ENCODE data around the gene NHERF1. TPM values are rescaled to one million over a fixed set of nuclear protein-coding genes. Genes with fewer than 3 reads are reported as not detected.

NHERF1 gene
- total RNA-seq, 2 experiments from 2014 or later = 73.2 to 116 TPM

DNA sequence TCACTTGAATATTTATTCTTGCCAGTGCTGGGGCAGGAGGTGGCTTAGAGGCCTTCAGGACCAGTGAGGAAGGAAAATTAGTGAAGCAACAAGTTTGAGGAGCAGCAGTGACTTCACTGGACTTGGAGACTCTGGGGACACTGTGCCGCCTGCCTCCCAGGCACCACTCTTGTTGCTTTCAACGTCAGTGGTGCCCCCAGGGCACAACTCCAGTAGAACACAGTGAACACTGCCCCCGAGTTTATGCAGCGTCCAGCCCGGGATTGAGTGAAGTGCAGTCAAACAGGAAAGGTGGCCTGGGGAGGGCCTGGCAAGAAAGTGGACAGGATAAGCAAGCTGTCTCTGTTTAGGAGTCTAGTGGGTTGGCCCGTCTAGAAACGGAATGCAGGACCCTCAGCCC, 52.1 kb downstream of the NHERF1 start:
- CTCF ChIA-PET (ENCODE audit: unreplicated experiment) = no interaction called here

DNA sequence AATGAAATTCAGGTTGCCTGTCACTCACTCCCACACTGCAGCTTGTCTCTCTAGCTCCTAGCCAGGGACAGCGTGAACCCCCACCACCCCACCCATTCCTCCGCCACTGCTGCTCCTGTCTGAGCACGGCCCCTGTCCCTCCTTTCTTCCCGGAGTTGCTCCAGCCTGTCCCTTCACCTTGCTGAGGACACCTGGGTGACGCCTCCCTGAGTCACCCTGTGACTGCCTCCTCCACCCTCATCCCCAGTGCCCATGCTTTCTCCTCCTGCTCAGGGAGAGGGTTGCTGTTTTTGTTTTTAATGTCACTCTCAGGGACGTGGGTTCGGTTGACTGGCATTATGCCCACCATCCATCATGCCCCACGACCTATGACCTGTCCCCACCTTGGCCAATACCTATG, 53.5 kb downstream of the NHERF1 start:
- CTCF ChIA-PET (ENCODE audit: unreplicated experiment) = no interaction called here
- no peak overlapping the region for H3K4me2 ChIP-seq (ENCODE audit: low read length)
- H3K9me3 ChIP-seq (ENCODE audit: low read length) = no peaks in the 10 kb centered on the region
- no peak overlapping the region for H3K4me3 ChIP-seq (ENCODE audit: low read depth, low read length, poor library complexity, severe bottlenecking)
- no peaks in the 10 kb centered on the region for H3K4me1 ChIP-seq (ENCODE audit: insufficient read depth, low read length, poor library complexity, severe bottlenecking)
- H3K36me3 ChIP-seq (ENCODE audit: insufficient read depth, low read length) = no peaks in the 10 kb centered on the region
- no peak for DNase-seq (ENCODE audit: low spot score)
- H2AFZ ChIP-seq (ENCODE audit: low read length) = no peak overlapping the region
- POLR2A ChIA-PET = no interaction called here
- no peak overlapping the region for H3K27ac ChIP-seq (ENCODE audit: low read depth, low read length, poor library complexity, severe bottlenecking)
- H3K79me2 ChIP-seq (ENCODE audit: insufficient read depth, low read depth, low read length) = no peaks in the 10 kb centered on the region
- no peaks in the 10 kb centered on the region for H4K20me1 ChIP-seq (ENCODE audit: insufficient read depth, low read length)
- intact Hi-C loops (cut with micrococcal nuclease; ENCODE audit: unreplicated experiment) = no loop called here
- no peaks in the 10 kb centered on the region for H3K9me2 ChIP-seq (ENCODE audit: insufficient read depth, low read length)
- BruUV-seq (replicated peaks) = no TSS peak
- no peak for TF ChIP-seq EZH2phosphoT487 (IDR thresholded peaks at IDR 0.05; ENCODE audit: borderline replicate concordance, low read depth, low read length)
- TF ChIP-seq, protein P1, sequence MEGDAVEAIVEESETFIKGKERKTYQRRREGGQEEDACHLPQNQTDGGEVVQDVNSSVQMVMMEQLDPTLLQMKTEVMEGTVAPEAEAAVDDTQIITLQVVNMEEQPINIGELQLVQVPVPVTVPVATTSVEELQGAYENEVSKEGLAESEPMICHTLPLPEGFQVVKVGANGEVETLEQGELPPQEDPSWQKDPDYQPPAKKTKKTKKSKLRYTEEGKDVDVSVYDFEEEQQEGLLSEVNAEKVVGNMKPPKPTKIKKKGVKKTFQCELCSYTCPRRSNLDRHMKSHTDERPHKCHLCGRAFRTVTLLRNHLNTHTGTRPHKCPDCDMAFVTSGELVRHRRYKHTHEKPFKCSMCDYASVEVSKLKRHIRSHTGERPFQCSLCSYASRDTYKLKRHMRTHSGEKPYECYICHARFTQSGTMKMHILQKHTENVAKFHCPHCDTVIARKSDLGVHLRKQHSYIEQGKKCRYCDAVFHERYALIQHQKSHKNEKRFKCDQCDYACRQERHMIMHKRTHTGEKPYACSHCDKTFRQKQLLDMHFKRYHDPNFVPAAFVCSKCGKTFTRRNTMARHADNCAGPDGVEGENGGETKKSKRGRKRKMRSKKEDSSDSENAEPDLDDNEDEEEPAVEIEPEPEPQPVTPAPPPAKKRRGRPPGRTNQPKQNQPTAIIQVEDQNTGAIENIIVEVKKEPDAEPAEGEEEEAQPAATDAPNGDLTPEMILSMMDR (conservative IDR thresholded peaks at IDR 0.05; ENCODE audit: low read length) = no peak

More for the DNA sequence above, 52.1 kb downstream of the NHERF1 start:
- Histone ChIP-seq H3K27ac (ENCODE audit: low read depth, low read length, poor library complexity, severe bottlenecking) (no peak overlapping the region), H2AFZ (ENCODE audit: low read length) (no peak overlapping the region), H3K9me2 (ENCODE audit: insufficient read depth, low read length) (no peaks in the 10 kb centered on the region), H3K36me3 (ENCODE audit: insufficient read depth, low read length) (no peaks in the 10 kb centered on the region; the same call in 1 of the 2 replicates), H3K9me3 (ENCODE audit: low read length) (no peaks in the 10 kb centered on the region), H4K20me1 (ENCODE audit: insufficient read depth, low read length) (no peaks in the 10 kb centered on the region), H3K79me2 (ENCODE audit: insufficient read depth, low read depth, low read length) (no peaks in the 10 kb centered on the region), H3K4me1 (ENCODE audit: insufficient read depth, low read length, poor library complexity, severe bottlenecking) (no peaks in the 10 kb centered on the region), H3K4me2 (ENCODE audit: low read length) (no peak overlapping the region), H3K4me3 (ENCODE audit: low read depth, low read length, poor library complexity, severe bottlenecking) (no peak overlapping the region)
- POLR2A ChIA-PET = interaction anchor here (0.6 kb wide), 1 partner anchor 185 kb away, joined by 3 read pairs; no protein-coding TSS in a partner anchor
- no peak for DNase-seq (ENCODE audit: low spot score)
- no peak for TF ChIP-seq EZH2phosphoT487 (IDR thresholded peaks at IDR 0.05; ENCODE audit: borderline replicate concordance, low read depth, low read length)
- TF ChIP-seq, protein P1 (conservative IDR thresholded peaks at IDR 0.05; ENCODE audit: low read length) = no peak
- intact Hi-C loops (cut with micrococcal nuclease; ENCODE audit: unreplicated experiment) = no loop called here
- no TSS peak for BruUV-seq (replicated peaks)

DNA sequence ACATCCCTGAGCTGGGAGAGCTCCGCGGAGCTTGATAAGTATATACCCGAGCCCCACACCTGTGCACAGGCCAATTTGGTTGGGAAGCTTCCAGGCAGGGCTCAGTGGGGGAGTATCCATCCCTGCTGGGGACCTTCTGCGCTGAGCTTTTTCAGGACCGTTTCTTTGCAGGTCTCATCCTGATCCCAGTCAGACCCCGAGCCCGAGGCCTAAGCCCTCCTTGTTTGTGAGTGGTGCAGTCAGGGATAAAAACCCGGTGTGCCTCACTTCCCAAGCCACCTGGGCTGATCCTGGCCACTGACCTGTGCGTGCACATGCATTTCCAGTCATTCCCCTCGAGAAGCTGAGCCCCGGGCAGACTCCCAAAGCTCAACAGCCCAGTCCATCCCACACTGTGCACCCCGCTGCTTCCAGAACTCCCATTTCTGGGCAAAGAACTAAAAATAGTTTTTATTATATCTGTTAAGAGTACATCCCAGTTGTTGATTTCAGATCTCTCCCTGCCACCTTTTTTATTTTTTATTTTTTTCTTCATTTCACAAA, 55.0 kb downstream of the NHERF1 start:
- Histone ChIP-seq H2AFZ (ENCODE audit: low read length) (no peak overlapping the region), H3K4me1 (ENCODE audit: insufficient read depth, low read length, poor library complexity, severe bottlenecking) (no peaks in the 10 kb centered on the region), H3K27ac (ENCODE audit: low read depth, low read length, poor library complexity, severe bottlenecking) (no peak overlapping the region), H4K20me1 (ENCODE audit: insufficient read depth, low read length) (no peaks in the 10 kb centered on the region), H3K9me3 (ENCODE audit: low read length) (no peaks in the 10 kb centered on the region), H3K36me3 (ENCODE audit: insufficient read depth, low read length) (no peaks in the 10 kb centered on the region), H3K4me2 (ENCODE audit: low read length) (no peak overlapping the region), H3K9me2 (ENCODE audit: insufficient read depth, low read length) (no peaks in the 10 kb centered on the region), H3K4me3 (ENCODE audit: low read depth, low read length, poor library complexity, severe bottlenecking) (no peak overlapping the region), H3K79me2 (ENCODE audit: insufficient read depth, low read depth, low read length) (no peaks in the 10 kb centered on the region)
- TF ChIP-seq, protein P1 (conservative IDR thresholded peaks at IDR 0.05; ENCODE audit: low read length) = no peak
- no peak for TF ChIP-seq EZH2phosphoT487 (IDR thresholded peaks at IDR 0.05; ENCODE audit: borderline replicate concordance, low read depth, low read length)
- intact Hi-C loops (cut with micrococcal nuclease; ENCODE audit: unreplicated experiment) = no loop called here
- CTCF ChIA-PET (ENCODE audit: unreplicated experiment) = interaction anchor here (0.6 kb wide), 1 partner anchor 9 kb away, joined by 3 read pairs; no protein-coding TSS in a partner anchor
- DNase-seq (ENCODE audit: low spot score) = no peak
- POLR2A ChIA-PET = no interaction called here
- no TSS peak for BruUV-seq (replicated peaks)

Measured in OCI-LY7 (cell line).